ENCODE results near the gene HRH1. TPM values are rescaled to one million over a fixed set of nuclear protein-coding genes. Genes with fewer than 3 reads are reported as not detected.
A peak's percentile ranks its signal among the peaks of the same experiment; 100 is the strongest.

Gene HRH1
- total RNA-seq, 2 donors from 2014 or later, result 7.2 to 20.4 TPM

DNA sequence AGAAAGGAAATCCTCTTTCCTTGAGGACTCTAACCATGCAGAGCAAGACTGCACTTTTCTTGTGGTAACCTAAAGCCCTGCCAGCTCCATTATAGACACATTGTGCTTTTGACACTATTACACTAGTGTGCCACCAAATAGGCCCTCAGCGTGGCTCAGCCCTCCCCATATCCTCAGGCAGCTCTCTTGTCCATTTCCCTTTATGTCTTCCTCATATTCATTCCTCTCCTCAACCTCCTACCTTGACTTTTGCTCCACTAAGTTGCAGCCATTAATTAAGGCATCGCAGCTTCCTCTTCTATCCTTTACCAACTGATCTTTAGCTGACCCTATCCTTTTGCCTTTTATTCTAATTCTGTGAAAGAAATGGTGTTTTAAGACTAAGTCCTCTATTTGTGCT, 121.6 kb downstream of the HRH1 start:
- Histone ChIP-seq H3K27ac (no peak overlapping the region), H3K9me3 (no peaks in the 10 kb centered on the region), H3K36me3 (no peaks in the 10 kb centered on the region), H3K4me1 (peaks cover 5% of the 10 kb centered on the region), H3K27me3 (no peaks in the 10 kb centered on the region), H3K4me3 (no peak overlapping the region), H3K9ac (ENCODE audit: low read depth in 2 of 2, low read length in 2 of 2) (no peak overlapping the region)
- DNase-seq, result no peak
- intact Hi-C loops (cut with DNase I), result no loop called here
- TF ChIP-seq CTCF (IDR thresholded peaks at IDR 0.05), result no peak

GRCh38 chr3:11276901-11277300, 122.6 kb downstream of the HRH1 start:
- no peaks in the 10 kb centered on the region for H3K27me3 ChIP-seq
- H3K4me3 ChIP-seq, result no peak overlapping the region
- peaks cover 5% of the 10 kb centered on the region for H3K4me1 ChIP-seq
- no peak overlapping the region for H3K9ac ChIP-seq (ENCODE audit: low read depth in 2 of 2, low read length in 2 of 2)
- no peak for TF ChIP-seq CTCF (IDR thresholded peaks at IDR 0.05)
- H3K9me3 ChIP-seq, result no peaks in the 10 kb centered on the region
- no peaks in the 10 kb centered on the region for H3K36me3 ChIP-seq
- intact Hi-C loops (cut with DNase I), result no loop called here
- no peak overlapping the region for H3K27ac ChIP-seq
- DNase-seq, result no peak

- H3K9ac ChIP-seq (ENCODE audit: low read depth in 2 of 2, low read length in 2 of 2), result no peak overlapping the region
- DNase-seq, result peak; percentile 37
- intact Hi-C loops (cut with DNase I), result no loop called here
- H3K4me1 ChIP-seq, result no peaks in the 10 kb centered on the region
- peak overlapping the region; percentile 3 for H3K27ac ChIP-seq
- no peak for TF ChIP-seq CTCF (IDR thresholded peaks at IDR 0.05)
- no peaks in the 10 kb centered on the region for H3K9me3 ChIP-seq
- no peak overlapping the region for H3K4me3 ChIP-seq
- no peaks in the 10 kb centered on the region for H3K27me3 ChIP-seq
- no peaks in the 10 kb centered on the region for H3K36me3 ChIP-seq
These were observed 128.2 kb downstream of the HRH1 start for GRCh38 chr3:11282250-11283138.

GRCh38 chr3:11283139-11283475, 128.8 kb downstream of the HRH1 start:
- TF ChIP-seq CTCF (IDR thresholded peaks at IDR 0.05), result no peak
- H3K36me3 ChIP-seq, result no peaks in the 10 kb centered on the region
- no peak overlapping the region for H3K9ac ChIP-seq (ENCODE audit: low read depth in 2 of 2, low read length in 2 of 2)
- no peaks in the 10 kb centered on the region for H3K27me3 ChIP-seq
- no peak for DNase-seq
- H3K4me1 ChIP-seq, result no peaks in the 10 kb centered on the region
- H3K9me3 ChIP-seq, result no peaks in the 10 kb centered on the region
- peak overlapping the region; percentile 3 for H3K27ac ChIP-seq
- H3K4me3 ChIP-seq, result no peak overlapping the region
- intact Hi-C loops (cut with DNase I), result no loop called here

GRCh38 chr3:11284011-11284410, 129.7 kb downstream of the HRH1 start:
- TF ChIP-seq CTCF (IDR thresholded peaks at IDR 0.05), result no peak

More at GRCh38 chr3:11284011-11284410, 129.7 kb downstream of the HRH1 start:
- no peak for DNase-seq
- H3K4me3 ChIP-seq, result no peak overlapping the region
- H3K9me3 ChIP-seq, result no peaks in the 10 kb centered on the region
- H3K27me3 ChIP-seq, result no peaks in the 10 kb centered on the region
- intact Hi-C loops (cut with DNase I), result no loop called here
- no peak overlapping the region for H3K27ac ChIP-seq
- H3K9ac ChIP-seq (ENCODE audit: low read depth in 2 of 2, low read length in 2 of 2), result no peak overlapping the region
- H3K4me1 ChIP-seq, result no peaks in the 10 kb centered on the region
- no peaks in the 10 kb centered on the region for H3K36me3 ChIP-seq
